Measurements from ENCODE around the gene C1orf210.

DNA sequence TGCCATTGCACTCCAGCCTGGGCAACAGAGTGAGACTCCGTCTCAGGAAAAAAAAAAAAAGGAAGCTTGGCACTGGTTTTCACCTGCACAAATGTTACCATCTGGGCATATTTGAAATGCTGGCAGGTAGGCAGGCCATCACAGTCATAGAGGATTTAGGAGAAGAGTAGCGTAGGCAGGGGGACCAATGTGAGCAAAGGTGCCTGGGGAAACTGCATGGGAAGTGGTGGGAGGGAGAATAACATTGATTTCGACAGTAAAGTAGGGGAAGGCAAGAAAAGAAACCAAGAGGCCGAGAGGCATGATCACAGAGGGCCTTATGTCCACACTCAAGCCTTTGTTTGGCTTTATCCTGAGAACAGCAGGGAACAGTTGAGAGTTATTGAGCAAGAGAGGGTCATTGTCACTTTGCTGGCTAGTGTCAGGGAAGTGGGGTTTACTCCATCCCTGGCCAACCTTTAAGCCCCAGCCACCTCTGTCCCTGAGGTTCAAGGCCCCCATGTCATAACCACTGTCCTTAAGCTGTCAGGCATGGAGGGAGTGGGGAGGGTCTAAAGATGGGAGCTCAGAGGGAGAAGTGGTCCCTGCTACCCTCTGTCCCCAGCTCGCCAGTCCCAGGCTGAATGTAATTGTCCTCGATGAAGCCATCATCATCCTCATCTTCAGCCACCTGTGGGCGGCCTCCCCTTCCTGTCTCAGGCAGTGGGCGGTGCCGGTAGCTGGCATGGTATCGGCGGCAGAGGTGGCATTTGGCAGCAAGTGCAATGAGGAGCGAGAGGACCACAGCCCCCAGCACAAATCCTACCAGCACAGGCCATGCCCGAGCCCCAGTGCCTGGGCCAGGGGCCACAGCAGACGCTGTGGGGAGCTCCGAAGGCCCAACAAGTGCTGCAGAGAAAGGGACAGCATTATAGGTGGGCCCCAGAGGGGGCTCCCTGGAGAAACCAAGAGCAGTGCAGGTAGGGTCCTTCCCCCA lies 2.9 kb downstream of the C1orf210 start:
- TF ChIP-seq, protein P1, sequence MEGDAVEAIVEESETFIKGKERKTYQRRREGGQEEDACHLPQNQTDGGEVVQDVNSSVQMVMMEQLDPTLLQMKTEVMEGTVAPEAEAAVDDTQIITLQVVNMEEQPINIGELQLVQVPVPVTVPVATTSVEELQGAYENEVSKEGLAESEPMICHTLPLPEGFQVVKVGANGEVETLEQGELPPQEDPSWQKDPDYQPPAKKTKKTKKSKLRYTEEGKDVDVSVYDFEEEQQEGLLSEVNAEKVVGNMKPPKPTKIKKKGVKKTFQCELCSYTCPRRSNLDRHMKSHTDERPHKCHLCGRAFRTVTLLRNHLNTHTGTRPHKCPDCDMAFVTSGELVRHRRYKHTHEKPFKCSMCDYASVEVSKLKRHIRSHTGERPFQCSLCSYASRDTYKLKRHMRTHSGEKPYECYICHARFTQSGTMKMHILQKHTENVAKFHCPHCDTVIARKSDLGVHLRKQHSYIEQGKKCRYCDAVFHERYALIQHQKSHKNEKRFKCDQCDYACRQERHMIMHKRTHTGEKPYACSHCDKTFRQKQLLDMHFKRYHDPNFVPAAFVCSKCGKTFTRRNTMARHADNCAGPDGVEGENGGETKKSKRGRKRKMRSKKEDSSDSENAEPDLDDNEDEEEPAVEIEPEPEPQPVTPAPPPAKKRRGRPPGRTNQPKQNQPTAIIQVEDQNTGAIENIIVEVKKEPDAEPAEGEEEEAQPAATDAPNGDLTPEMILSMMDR (IDR thresholded peaks at IDR 0.05 in 2 of 3, conservative IDR thresholded peaks at IDR 0.05 in 1 of 3; ENCODE audit: borderline replicate concordance in 1 of 3, insufficient read depth in 1 of 3, low read depth in 2 of 3, low read length in 2 of 3): no peak
- TF ChIP-seq, protein P2, sequence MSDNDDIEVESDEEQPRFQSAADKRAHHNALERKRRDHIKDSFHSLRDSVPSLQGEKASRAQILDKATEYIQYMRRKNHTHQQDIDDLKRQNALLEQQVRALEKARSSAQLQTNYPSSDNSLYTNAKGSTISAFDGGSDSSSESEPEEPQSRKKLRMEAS (IDR thresholded peaks at IDR 0.05): no peak
